ENCODE results near the gene HIRIP3. TPM values are rescaled to one million over a fixed set of nuclear protein-coding genes. Genes with fewer than 3 reads are reported as not detected.

The HIRIP3 gene
- total RNA-seq, 1 donor from 2014 or later: 7.1 TPM

DNA sequence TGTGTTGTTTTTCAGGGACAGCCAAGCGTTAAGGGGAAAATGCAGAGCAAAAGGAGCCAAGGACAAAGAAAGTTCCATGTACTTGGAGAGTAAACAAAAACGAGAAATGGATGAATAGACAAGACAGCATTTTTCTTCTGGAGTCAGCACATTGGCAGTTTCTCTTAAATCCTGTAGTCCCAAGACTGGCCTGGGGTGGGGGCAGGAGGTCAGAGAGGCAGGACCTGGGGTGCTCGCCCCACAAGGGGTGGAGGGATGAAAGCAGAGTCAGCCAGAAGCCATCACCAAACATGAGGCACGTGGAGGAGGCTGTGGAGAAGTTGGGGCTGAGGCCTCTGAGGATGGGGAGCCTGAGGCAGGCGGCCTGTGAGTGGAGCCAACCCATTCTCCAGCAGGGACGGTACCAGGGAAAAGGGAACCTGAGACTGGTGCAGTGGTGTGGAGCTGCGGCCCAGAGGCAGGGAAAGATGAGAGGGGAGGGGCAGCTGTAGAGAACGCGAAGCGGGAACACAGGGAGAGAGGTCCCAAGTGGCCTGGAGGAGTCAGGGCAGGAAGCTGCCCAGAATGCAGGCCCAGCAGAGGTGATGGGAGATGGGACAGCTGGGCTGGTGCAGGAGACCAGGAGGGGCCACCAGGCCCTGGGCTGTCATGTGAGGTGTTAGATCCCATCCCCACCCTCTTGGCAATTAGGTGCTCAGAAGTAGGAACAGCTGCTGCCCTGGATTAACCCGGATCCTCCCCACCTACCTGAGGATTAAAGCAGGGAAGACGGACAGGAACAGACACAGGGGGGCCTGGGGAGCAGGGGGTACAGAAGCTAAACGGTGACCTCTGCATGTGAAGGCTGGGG is 32.4 kb upstream of the HIRIP3 start:
- Histone ChIP-seq H3K4me1 (peaks cover 9% of the 10 kb centered on the region), H3K4me3 (no peak overlapping the region), H3K36me3 (no peaks in the 10 kb centered on the region), H3K9me3 (no peaks in the 10 kb centered on the region), H3K27me3 (peaks cover 7% of the 10 kb centered on the region), H3K27ac (no peak overlapping the region)
- DNase-seq (ENCODE audit: extremely low spot score in 2 of 2): no peak
- intact Hi-C loops (cut with DNase I): no loop called here
- TF ChIP-seq POLR2A (IDR thresholded peaks at IDR 0.05) (no peak), POLR2AphosphoS5 (IDR thresholded peaks at IDR 0.05; ENCODE audit: insufficient read depth in 1 of 2, low read depth in 1 of 2) (no peak)
- TF ChIP-seq, protein P1, sequence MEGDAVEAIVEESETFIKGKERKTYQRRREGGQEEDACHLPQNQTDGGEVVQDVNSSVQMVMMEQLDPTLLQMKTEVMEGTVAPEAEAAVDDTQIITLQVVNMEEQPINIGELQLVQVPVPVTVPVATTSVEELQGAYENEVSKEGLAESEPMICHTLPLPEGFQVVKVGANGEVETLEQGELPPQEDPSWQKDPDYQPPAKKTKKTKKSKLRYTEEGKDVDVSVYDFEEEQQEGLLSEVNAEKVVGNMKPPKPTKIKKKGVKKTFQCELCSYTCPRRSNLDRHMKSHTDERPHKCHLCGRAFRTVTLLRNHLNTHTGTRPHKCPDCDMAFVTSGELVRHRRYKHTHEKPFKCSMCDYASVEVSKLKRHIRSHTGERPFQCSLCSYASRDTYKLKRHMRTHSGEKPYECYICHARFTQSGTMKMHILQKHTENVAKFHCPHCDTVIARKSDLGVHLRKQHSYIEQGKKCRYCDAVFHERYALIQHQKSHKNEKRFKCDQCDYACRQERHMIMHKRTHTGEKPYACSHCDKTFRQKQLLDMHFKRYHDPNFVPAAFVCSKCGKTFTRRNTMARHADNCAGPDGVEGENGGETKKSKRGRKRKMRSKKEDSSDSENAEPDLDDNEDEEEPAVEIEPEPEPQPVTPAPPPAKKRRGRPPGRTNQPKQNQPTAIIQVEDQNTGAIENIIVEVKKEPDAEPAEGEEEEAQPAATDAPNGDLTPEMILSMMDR (IDR thresholded peaks at IDR 0.05): no peak

DNA sequence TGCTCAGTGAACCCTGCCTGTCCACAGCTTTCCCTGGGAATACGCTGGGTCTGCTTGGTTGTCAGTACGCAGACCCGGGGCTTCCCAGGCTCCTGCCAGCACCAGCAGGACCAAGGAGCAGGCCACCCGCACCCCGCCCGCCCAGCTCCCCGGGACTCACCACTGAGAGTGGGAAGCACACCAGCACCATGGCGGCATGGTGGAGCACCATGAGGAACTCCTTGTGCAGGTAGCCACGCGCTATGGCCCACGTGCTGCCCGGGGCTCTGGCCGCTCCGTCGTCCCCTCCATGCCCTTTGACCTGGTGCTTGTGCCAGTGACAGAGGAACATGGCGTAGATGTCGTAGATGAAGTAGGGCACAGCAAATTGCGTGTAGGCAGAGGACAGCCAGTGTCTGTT is 31.0 kb upstream of the HIRIP3 start:
- no peak overlapping the region for H3K27ac ChIP-seq
- no peak for TF ChIP-seq POLR2A (IDR thresholded peaks at IDR 0.05)
- TF ChIP-seq, protein P1 (IDR thresholded peaks at IDR 0.05): no peak
- TF ChIP-seq POLR2AphosphoS5 (IDR thresholded peaks at IDR 0.05; ENCODE audit: insufficient read depth in 1 of 2, low read depth in 1 of 2): no peak
- H3K36me3 ChIP-seq: no peaks in the 10 kb centered on the region
- intact Hi-C loops (cut with DNase I): no loop called here
- H3K9me3 ChIP-seq: no peaks in the 10 kb centered on the region
- H3K4me3 ChIP-seq: no peak overlapping the region
- H3K4me1 ChIP-seq: peaks cover 14% of the 10 kb centered on the region
- peak in 1 of 2 donors; percentile 94 for DNase-seq (ENCODE audit: extremely low spot score in 2 of 2)
- H3K27me3 ChIP-seq: peaks cover 7% of the 10 kb centered on the region

DNA sequence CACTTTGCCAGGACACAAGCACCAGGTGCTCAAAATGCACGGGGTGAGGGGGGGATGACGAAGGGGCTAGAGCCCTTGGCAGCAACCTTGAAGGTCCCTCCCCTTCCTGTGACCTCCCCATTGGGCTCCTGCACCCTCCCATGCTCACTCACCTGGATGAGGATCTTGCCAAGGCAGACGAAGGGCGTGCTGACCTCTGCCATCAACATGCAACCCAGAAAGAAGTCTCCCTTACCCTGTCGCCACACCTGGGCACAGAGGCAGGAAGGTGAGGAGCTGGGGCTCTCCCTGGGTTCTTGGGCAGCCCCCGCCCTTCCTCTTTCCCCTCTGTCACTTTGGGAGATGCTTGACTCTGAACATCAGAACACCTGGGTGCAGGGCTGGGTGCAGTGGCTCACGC is 30.2 kb upstream of the HIRIP3 start:
- no peaks in the 10 kb centered on the region for H3K27me3 ChIP-seq
- TF ChIP-seq, protein P1 (IDR thresholded peaks at IDR 0.05): no peak
- TF ChIP-seq POLR2A (IDR thresholded peaks at IDR 0.05): no peak
- no peak for TF ChIP-seq POLR2AphosphoS5 (IDR thresholded peaks at IDR 0.05; ENCODE audit: insufficient read depth in 1 of 2, low read depth in 1 of 2)

DNA sequence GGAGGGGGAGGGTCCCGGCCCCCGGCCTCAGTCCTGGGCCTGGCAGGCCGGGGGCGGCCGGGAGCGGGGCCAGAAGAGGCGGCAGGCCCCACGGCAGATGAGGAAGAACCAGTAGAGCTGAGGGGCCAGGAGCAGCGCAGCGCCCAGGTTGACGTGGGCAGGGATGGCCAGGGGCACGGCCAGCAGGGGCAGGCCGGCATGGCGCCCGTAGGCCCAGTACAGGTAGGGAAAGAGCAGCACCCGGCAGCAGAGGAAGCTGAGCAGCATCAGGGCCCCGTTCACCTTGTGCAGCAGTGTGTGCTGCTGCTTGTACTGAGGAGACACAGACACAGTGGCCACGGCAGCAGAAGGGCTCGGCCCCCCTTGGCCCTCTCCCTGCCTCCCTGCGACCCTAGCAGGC is 29.7 kb upstream of the HIRIP3 start:
- DNase-seq (ENCODE audit: extremely low spot score in 2 of 2): no peak
- TF ChIP-seq, protein P1 (IDR thresholded peaks at IDR 0.05): no peak
- TF ChIP-seq POLR2A (IDR thresholded peaks at IDR 0.05) (no peak), POLR2AphosphoS5 (IDR thresholded peaks at IDR 0.05; ENCODE audit: insufficient read depth in 1 of 2, low read depth in 1 of 2) (no peak)
- Histone ChIP-seq H3K27ac (no peak overlapping the region), H3K4me3 (no peak overlapping the region), H3K27me3 (no peaks in the 10 kb centered on the region), H3K9me3 (no peaks in the 10 kb centered on the region), H3K4me1 (peaks cover 11% of the 10 kb centered on the region), H3K36me3 (no peaks in the 10 kb centered on the region)
- intact Hi-C loops (cut with DNase I): no loop called here

More for the DNA sequence above, 30.2 kb upstream of the HIRIP3 start:
- Histone ChIP-seq H3K4me1 (peaks cover 11% of the 10 kb centered on the region), H3K4me3 (no peak overlapping the region), H3K27ac (no peak overlapping the region), H3K9me3 (no peaks in the 10 kb centered on the region), H3K36me3 (no peaks in the 10 kb centered on the region)
- no peak for DNase-seq (ENCODE audit: extremely low spot score in 2 of 2)
- intact Hi-C loops (cut with DNase I): no loop called here

DNA sequence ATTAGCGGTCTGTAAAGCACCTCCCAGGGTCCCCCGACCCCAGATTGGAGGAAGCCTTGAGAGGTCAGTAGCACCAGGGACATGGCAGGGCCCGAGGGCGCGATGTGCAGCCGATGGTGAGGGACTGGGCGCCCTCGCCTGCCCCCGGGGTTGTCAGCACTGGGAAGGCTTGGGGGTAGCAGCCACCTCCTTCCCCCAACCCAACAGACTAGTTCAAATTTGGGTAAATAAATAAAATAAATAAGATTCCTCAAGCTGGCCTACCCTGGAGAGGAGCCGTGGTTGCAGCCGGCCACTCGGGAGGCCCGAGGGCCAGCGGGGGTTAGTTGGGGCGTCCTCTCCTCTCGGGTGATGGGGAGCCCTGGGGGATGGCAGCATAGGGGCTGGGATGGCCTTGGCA is 29.0 kb upstream of the HIRIP3 start:
- peaks cover 11% of the 10 kb centered on the region for H3K4me1 ChIP-seq
- intact Hi-C loops (cut with DNase I): no loop called here
- no peaks in the 10 kb centered on the region for H3K27me3 ChIP-seq
- H3K27ac ChIP-seq: no peak overlapping the region
- H3K4me3 ChIP-seq: no peak overlapping the region
- DNase-seq (ENCODE audit: extremely low spot score in 2 of 2): no peak
- TF ChIP-seq POLR2A (IDR thresholded peaks at IDR 0.05): no peak
- TF ChIP-seq, protein P1 (IDR thresholded peaks at IDR 0.05): no peak
- TF ChIP-seq POLR2AphosphoS5 (IDR thresholded peaks at IDR 0.05; ENCODE audit: insufficient read depth in 1 of 2, low read depth in 1 of 2): no peak
- no peaks in the 10 kb centered on the region for H3K9me3 ChIP-seq
- no peaks in the 10 kb centered on the region for H3K36me3 ChIP-seq
